Measurements from ENCODE around the gene CSNK1D.

CSNK1D gene

GRCh38 chr17:82278786-82279391 is 5.4 kb upstream of the CSNK1D start:
- CTCF ChIA-PET = no interaction called here
- POLR2A ChIA-PET = interaction anchor here (0.8 kb wide), 1 partner anchor 14 kb away, joined by 5 read pairs; no protein-coding TSS in a partner anchor
- Histone ChIP-seq H3K27ac (ENCODE audit: extremely low read depth, low read depth, low read length) (no peak overlapping the region; the same call in 1 of the 2 replicates), H3K36me3 (ENCODE audit: control insufficient read depth in 2 of 2, insufficient read depth in 1 of 2, low read length in 2 of 2) (peaks cover 0 to 4% of the 10 kb centered on the region in 2 experiments; a peak in 1 of 3 replicates), H3K4me1 (ENCODE audit: control insufficient read depth, insufficient read depth, low read length) (peaks cover 10% of the 10 kb centered on the region), H3K4me3 (ENCODE audit: low read depth, low read length) (no peak overlapping the region), H3K9me3 (ENCODE audit: control insufficient read depth, insufficient read depth, low read depth, low read length) (no peaks in the 10 kb centered on the region)
- TF ChIP-seq REST (tag by site-specific recombination; IDR thresholded peaks at IDR 0.05) (no peak), ZNF776 (tag by site-specific recombination; IDR thresholded peaks at IDR 0.05; ENCODE audit: borderline replicate concordance) (no peak), CTCF (tag by site-specific recombination; IDR thresholded peaks at IDR 0.05) (no peak), ZIC2 (tag by site-specific recombination; IDR thresholded peaks at IDR 0.05) (peak; percentile 39), WT1 (tag by site-specific recombination; IDR thresholded peaks at IDR 0.05) (no peak)

GRCh38 chr17:82278308-82278707 is 4.8 kb upstream of the CSNK1D start:
- TF ChIP-seq ZNF10 (tag by site-specific recombination; IDR thresholded peaks at IDR 0.05) (no peak), ZNF660 (tag by site-specific recombination; IDR thresholded peaks at IDR 0.05) (no peak), ZNF747 (tag by site-specific recombination; IDR thresholded peaks at IDR 0.05) (no peak), PRDM10 (tag by site-specific recombination; IDR thresholded peaks at IDR 0.05) (no peak), ZNF777 (tag by site-specific recombination; IDR thresholded peaks at IDR 0.05; ENCODE audit: borderline replicate concordance) (no peak), OVOL3 (tag by site-specific recombination; IDR thresholded peaks at IDR 0.05) (no peak), ZNF692 (tag by site-specific recombination; IDR thresholded peaks at IDR 0.05) (no peak), ZNF791 (tag by site-specific recombination; IDR thresholded peaks at IDR 0.05) (no peak)
- ChIA-PET POLR2A (no interaction called here), CTCF (no interaction called here)
- Histone ChIP-seq H3K4me1 (ENCODE audit: control insufficient read depth, insufficient read depth, low read length) (peaks cover 6% of the 10 kb centered on the region), H3K9me3 (ENCODE audit: control insufficient read depth, insufficient read depth, low read depth, low read length) (no peaks in the 10 kb centered on the region), H3K36me3 (ENCODE audit: control insufficient read depth in 2 of 2, insufficient read depth in 1 of 2, low read length in 2 of 2) (peaks cover 0 to 4% of the 10 kb centered on the region in 2 experiments; a peak in 1 of 3 replicates), H3K4me3 (ENCODE audit: low read depth, low read length) (no peak overlapping the region), H3K27ac (ENCODE audit: extremely low read depth, low read depth, low read length) (no peak overlapping the region)
